Effector memory CD8-positive, alpha-beta T cell (primary cell): ENCODE results near the gene KCTD2.
A peak's percentile ranks its signal among the peaks of the same experiment; 100 is the strongest.
"Not testable (repeated sequence)": the region's sequence is repeated elsewhere in the genome, so short reads cannot be mapped to it uniquely, and the experiment has no call there.

Experiments used
- ATAC-seq: fragments of 150-1000 bp; cut with Tn5 transposase; replicated peaks from 2 replicates; pipeline ENCODE4 v1.10.0; 2021; ENCODE audit warnings: mild to moderate bottlenecking, moderate library complexity
- DNase-seq, 3 experiments: peaks; one replicate each; pipeline ENCODE4 v3.0.0; 2021
- H3K27ac Mint-ChIP-seq, 2 donors: one replicate each; pipeline ENCODE4 v1.8.0; 2022; ENCODE audit warnings: mild to moderate bottlenecking in 2 of 2, mixed read lengths in 2 of 2, moderate library complexity in 2 of 2
- H3K27me3 Mint-ChIP-seq, 2 donors: one replicate each; pipeline ENCODE4 v1.8.0; 2022; ENCODE audit warnings: mixed read lengths in 2 of 2
- H3K36me3 Mint-ChIP-seq: one replicate; pipeline ENCODE4 v1.8.0; 2022; ENCODE audit warnings: mild to moderate bottlenecking, moderate library complexity, mixed read lengths; ENCODE audit not compliant: insufficient read depth
- H3K4me1 Mint-ChIP-seq, 2 donors: one replicate each; pipeline ENCODE4 v1.8.0; 2022; ENCODE audit warnings: low read depth in 2 of 2, mixed read lengths in 2 of 2
- H3K4me3 Mint-ChIP-seq, 2 donors: one replicate each; pipeline ENCODE4 v1.8.0; 2022; ENCODE audit warnings: mild to moderate bottlenecking in 2 of 2, mixed read lengths in 2 of 2, moderate library complexity in 2 of 2
- H3K9me3 Mint-ChIP-seq, 2 donors: one replicate each; pipeline ENCODE4 v1.8.0; 2022; ENCODE audit warnings: mixed read lengths in 2 of 2

KCTD2 gene

DNA sequence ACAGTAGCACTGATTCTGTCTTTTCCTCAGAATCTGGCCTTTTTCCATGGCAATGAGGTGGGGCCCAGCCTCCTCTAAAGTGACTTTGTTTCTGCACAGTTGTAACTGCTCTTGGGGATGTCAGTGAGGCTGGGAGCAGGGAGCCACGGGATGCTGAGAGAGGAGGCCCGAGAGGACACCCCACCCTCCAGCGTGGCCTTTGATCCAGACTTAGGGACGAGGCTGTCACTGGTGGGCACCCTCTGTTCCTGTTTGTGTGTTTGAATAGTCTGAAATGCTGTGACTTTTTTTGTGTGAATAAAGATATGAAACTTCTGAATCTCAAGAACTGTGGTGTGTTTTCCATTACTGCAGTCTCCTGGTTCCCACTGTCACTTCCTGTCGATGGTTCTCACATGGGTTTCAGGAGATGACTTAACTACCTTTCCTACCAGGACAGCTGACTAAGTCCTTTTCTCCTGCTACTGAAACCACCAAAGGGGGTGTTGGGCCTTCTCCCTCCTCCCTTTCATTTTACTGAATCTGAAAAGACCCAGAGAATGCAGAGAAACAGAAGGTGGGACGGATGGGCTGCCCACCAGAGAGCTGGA lies 18.6 kb downstream of the KCTD2 start:
- Mint-ChIP-seq H3K4me1 (peaks cover 7 to 11% of the 10 kb centered on the region in 2 donors), H3K27me3 (no peaks in the 10 kb centered on the region), H3K27ac (no peak overlapping the region), H3K36me3 (peaks cover 31% of the 10 kb centered on the region), H3K9me3 (no peaks in the 10 kb centered on the region), H3K4me3 (no peak overlapping the region)
- DNase-seq (no peak), ATAC-seq (no peak)

DNA sequence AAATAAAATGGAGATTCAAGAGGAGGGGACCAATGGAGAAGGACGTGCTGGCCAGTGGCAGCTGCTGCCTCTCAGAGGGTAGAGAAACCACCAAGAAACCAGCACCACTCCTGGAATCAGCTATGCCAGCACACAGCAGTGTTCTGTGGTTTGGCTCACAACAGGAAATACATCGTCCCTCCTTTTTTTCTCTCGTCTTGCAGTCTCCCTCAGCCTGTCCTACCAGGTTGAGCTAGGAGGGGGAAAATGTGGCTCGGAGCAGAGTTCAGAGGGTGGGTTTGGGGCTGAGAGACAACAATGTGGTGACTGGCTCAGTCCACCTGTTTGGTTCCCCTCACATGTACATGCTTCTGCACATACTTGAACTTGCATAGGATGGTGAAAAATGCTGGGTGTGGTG lies 20.8 kb downstream of the KCTD2 start:
- Mint-ChIP-seq H3K27ac (peak overlapping the region; percentile 22 to 54), H3K9me3 (no peaks in the 10 kb centered on the region), H3K36me3 (peaks cover 14% of the 10 kb centered on the region), H3K4me3 (no peak overlapping the region), H3K27me3 (no peaks in the 10 kb centered on the region), H3K4me1 (peaks cover 7 to 11% of the 10 kb centered on the region in 2 donors)
- peak; percentile 43 for ATAC-seq
- DNase-seq, result no peak

DNA sequence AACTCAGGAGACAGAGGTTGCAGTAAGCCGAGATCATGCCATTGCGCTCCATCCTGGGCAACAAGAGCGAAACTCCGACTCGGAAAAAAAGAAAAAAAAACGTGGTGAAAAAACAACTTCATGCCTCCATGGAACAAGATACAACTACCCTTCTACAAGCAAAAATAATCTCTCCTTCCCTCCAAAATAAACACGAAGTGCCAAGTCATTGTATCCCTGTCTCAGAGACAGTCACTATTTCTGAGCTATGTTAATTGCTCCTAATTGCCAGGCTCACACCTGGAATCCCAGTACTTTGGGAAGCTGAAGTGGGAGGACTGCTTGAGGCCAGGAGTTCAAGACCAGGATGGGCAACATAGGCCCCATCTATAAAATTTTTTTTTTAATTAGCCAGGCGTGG lies 21.7 kb downstream of the KCTD2 start:
- no peak for DNase-seq
- ATAC-seq, result no peak
- Mint-ChIP-seq H3K4me1 (peaks cover 7 to 11% of the 10 kb centered on the region in 2 donors), H3K4me3 (no peak overlapping the region), H3K27ac (no peak overlapping the region), H3K9me3 (no peaks in the 10 kb centered on the region), H3K36me3 (peaks cover 6% of the 10 kb centered on the region), H3K27me3 (no peaks in the 10 kb centered on the region)

DNA sequence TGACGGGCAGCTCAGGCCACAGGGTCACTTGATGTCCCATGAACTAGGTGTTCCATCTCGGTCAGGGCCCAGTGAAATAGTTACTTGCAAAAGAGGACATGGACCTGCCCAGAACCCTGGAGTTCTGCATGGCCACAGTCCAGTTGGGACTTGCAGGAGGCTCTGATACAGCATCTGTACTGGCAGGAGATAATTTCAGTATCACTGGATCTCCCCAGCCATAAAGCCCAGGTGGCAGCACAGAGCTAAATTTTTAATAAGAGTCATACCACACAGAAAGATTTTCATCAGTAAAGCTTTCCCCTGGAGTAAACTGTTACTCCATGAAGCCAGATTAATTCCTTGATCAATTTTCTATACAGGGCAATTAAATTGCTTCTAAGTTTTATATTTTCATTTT lies 22.8 kb downstream of the KCTD2 start:
- H3K27ac Mint-ChIP-seq, result no peak overlapping the region
- no peaks in the 10 kb centered on the region for H3K27me3 Mint-ChIP-seq
- peaks cover 3% of the 10 kb centered on the region for H3K36me3 Mint-ChIP-seq
- H3K4me1 Mint-ChIP-seq, result peaks cover 7 to 9% of the 10 kb centered on the region in 2 donors
- H3K9me3 Mint-ChIP-seq, result no peaks in the 10 kb centered on the region
- ATAC-seq, result no peak
- no peak overlapping the region for H3K4me3 Mint-ChIP-seq
- DNase-seq, result no peak

DNA sequence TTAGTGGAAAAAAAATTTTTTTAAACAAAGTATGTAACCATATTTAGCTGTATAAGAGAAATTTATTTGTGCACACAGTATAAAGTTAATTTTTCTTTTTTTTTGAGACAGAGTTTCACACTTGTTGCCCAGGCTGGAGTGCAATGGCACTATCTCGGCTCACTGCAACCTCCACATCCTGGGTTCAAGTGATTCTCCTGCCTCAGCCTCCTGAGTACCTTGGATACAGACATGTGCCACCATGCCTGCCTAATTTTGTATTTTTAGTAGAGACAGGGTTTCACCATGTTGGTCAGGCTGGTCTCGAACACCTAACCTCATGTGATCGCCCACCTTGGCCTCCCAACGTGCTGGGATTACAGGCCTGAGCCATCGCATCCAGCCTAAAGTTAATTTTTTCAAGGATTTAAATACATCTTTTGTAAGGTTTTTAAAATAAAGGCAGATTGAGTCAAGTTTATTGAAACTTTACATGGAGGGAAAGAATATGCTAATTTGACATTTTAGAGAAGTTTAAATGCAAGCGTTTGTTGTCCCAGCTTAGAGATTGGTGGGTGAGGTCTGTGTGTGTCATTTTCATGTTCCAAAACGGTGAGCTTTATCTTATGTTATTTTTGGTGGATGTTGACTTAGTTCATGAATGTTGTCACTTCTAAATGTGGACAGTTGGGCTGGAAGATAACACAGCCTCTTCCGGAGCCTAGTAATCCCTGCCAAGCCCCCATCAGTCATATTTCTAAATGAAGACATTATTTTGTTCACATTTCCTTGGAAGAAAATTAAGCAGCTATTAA lies 24.6 kb downstream of the KCTD2 start:
- not testable (repeated sequence) for H3K4me1 Mint-ChIP-seq, H3K36me3 Mint-ChIP-seq, DNase-seq, ATAC-seq, H3K27me3 Mint-ChIP-seq, H3K4me3 Mint-ChIP-seq, H3K9me3 Mint-ChIP-seq, H3K27ac Mint-ChIP-seq

DNA sequence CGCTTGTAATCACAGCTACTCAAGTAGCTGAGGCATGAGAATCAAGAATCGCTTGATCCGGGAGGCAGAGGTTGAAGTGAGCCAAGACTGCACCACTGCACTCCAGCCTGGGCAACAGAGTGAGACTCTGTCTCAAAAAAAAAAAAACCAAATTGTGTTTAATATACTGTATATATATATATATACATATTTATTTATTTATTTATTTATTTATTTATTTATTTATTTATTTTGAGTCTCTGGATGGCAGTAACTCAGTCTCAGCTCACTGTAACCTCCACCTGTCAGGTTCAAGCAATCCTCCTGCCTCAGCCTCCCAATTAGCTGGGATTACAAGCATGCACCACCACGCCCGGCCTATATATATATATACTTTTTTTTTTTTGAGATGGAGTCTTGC lies 25.9 kb downstream of the KCTD2 start:
- ATAC-seq, H3K27me3 Mint-ChIP-seq: not testable (repeated sequence)

DNA sequence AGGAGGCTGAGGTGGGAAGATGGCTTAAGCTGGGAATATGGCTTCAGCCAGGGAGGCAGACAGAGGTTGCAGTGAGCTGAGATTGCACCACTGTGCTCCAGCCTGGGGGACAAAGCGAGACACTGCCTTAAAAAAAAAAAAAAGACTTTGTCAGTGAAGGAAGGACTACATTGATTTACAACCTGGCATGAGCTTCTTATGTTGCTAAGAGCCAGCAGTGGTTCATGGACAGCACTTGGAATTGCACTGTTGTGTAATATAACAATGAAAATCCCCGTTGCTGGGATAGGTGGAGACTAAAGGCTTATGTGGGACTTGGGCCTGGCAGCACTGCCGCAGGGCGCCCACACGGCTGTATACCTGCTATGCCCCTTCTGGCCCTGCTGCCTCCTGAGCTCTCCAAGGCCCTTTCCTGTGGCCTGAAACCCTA lies 26.6 kb downstream of the KCTD2 start:
- H3K36me3 Mint-ChIP-seq, result no peaks in the 10 kb centered on the region
- no peaks in the 10 kb centered on the region for H3K9me3 Mint-ChIP-seq
- no peak overlapping the region for H3K4me3 Mint-ChIP-seq
- no peak for DNase-seq
- H3K27ac Mint-ChIP-seq, result peak overlapping the region in 1 of 2 donors; percentile 13
- ATAC-seq, result no peak
- peaks cover 5 to 6% of the 10 kb centered on the region in 2 donors for H3K4me1 Mint-ChIP-seq
- H3K27me3 Mint-ChIP-seq, result no peaks in the 10 kb centered on the region

More for the DNA sequence above, 25.9 kb downstream of the KCTD2 start:
- H3K4me3 Mint-ChIP-seq, H3K36me3 Mint-ChIP-seq, H3K27ac Mint-ChIP-seq, H3K9me3 Mint-ChIP-seq, DNase-seq, H3K4me1 Mint-ChIP-seq: not testable (repeated sequence)

DNA sequence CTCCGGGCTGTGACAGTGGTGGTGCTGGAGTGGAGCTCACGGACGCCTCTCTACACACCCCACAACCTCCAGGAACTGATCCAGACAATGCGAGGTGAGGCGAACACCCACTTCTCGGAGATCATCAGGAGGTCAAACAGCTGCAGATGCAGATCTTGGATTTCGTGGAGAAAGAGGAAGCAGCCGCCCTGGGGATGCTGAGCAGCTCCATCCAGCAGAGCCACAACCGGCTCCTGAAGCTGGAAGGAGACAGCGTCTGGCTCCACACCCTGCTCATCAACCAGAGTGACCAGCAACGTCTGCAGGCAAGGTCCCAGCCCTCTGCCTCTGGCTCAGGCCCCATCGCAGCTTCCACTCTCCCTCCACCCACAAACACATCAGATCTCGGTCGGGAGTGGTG lies 27.5 kb downstream of the KCTD2 start:
- ATAC-seq, result no peak
- Mint-ChIP-seq H3K27ac (no peak overlapping the region), H3K4me3 (no peak overlapping the region), H3K9me3 (no peaks in the 10 kb centered on the region), H3K4me1 (peaks cover 5 to 6% of the 10 kb centered on the region in 2 donors), H3K27me3 (no peaks in the 10 kb centered on the region), H3K36me3 (no peaks in the 10 kb centered on the region)
- no peak for DNase-seq

DNA sequence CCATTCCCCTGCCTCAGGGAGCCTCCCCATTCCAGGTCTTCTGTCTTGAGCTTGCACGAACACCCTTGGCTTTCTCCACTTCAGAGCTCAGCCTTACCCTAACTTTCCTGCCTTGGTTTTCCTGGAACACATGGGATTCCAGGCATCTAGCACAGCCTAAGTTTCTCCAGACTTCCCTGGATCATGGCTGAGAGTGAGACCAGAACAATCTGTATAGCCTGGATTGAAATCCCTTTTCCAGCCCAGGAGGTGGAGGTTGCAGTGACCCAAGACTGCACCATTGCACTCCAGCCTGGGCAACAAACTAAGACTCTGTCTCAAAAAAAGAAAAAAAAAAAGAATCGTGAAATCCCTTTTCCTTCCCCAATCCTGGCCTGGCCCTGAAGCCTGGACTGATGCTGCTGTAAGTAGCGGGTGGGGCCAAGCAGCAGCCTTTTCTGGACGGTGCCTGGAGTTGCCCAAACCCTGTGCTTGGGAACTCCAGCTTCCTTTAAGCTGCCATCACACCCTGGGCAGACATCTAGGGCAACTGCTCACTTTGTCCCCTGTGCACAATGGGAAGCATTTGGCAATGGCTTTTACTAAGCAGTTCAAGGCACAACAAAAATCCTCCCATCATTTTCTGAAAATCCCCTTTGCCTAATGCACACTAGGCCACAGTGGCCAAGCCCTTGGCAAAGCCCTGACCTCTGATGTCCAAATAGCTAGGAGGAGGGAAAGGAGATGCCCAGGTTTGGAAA lies 28.7 kb downstream of the KCTD2 start:
- no peaks in the 10 kb centered on the region for H3K27me3 Mint-ChIP-seq
- H3K36me3 Mint-ChIP-seq, result peaks cover under 1% of the 10 kb centered on the region
- H3K4me1 Mint-ChIP-seq, result peaks cover 5 to 6% of the 10 kb centered on the region in 2 donors
- peak overlapping the region in 1 of 2 donors; percentile 20 for H3K27ac Mint-ChIP-seq
- no peak for ATAC-seq
- no peaks in the 10 kb centered on the region for H3K9me3 Mint-ChIP-seq
- no peak overlapping the region for H3K4me3 Mint-ChIP-seq
- no peak for DNase-seq

DNA sequence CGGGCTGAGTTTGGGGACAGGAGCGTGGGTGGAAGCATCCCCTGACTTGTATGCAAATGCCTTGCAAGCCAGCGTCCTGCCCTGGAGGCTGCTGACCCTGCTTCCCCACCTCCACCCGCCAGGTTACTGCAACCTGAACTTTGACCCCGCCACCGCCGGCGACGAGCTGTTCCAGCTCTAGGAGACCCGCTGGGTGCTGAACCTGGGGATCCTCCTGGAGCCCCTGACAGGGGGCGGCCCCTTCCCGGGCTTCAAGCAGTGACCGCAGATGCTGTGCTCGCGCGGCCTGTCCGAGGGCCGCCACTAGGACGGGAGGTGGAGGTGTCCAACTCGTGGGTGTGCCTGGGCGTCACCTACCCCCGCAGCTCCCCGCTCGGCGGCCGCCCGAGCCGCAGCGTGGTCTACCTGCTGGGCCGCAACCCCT lies 30.1 kb downstream of the KCTD2 start:
- ATAC-seq (no peak), DNase-seq (no peak)
- Mint-ChIP-seq H3K4me1 (peaks cover 5 to 6% of the 10 kb centered on the region in 2 donors), H3K4me3 (peak overlapping the region; percentile 74 to 81), H3K36me3 (peaks cover 2% of the 10 kb centered on the region), H3K27me3 (peaks cover 0 to 6% of the 10 kb centered on the region in 2 donors), H3K27ac (peak overlapping the region; percentile 49 to 54), H3K9me3 (no peaks in the 10 kb centered on the region)

DNA sequence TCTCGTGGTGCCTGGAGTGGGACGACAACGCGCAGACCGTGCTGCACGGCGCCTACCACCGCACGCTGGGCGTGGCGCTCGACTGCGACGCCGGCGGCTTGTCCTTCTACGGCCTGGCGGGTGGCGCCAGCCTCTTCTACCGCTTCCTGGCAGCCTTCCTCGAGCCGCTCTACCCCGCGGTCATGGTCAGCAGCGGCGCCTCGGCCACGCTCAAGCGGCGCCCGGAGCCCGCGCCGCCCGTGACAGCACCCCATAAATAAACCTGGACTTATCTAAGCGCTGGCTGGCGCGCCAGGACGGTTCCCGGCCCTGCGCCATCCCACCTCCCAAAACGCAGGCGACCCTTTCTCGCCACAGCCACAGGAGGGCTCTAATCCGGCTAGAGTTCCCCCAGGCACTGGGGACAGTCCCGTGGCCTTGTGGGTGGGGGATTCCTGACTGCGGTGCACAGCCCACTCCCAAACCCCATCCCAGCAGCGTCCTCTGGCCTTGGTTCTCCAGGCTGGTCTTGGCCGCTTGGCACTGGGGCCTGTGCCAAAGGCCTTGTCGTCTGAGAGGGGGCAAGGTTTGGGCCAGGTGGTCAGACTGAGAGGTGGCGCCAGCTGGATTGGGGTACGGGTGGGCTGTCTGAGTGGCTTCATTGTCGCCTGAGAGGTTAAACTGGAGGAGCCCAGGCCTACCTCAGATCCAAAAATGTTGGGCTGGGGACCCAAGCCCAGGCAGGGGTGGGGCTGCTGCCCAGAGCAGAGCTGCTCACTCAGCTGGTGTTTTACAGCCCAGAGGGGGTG lies 30.7 kb downstream of the KCTD2 start:
- H3K27ac Mint-ChIP-seq, result peak overlapping the region; percentile 49 to 54
- peaks cover 5 to 6% of the 10 kb centered on the region in 2 donors for H3K4me1 Mint-ChIP-seq
- H3K9me3 Mint-ChIP-seq, result no peaks in the 10 kb centered on the region
- peaks cover 0 to 12% of the 10 kb centered on the region in 2 donors for H3K27me3 Mint-ChIP-seq
- ATAC-seq (peak; percentile 90), DNase-seq (peak; percentile 17 to 41 (median 31))
- peak overlapping the region; percentile 74 to 81 for H3K4me3 Mint-ChIP-seq
- peaks cover 2% of the 10 kb centered on the region for H3K36me3 Mint-ChIP-seq

DNA sequence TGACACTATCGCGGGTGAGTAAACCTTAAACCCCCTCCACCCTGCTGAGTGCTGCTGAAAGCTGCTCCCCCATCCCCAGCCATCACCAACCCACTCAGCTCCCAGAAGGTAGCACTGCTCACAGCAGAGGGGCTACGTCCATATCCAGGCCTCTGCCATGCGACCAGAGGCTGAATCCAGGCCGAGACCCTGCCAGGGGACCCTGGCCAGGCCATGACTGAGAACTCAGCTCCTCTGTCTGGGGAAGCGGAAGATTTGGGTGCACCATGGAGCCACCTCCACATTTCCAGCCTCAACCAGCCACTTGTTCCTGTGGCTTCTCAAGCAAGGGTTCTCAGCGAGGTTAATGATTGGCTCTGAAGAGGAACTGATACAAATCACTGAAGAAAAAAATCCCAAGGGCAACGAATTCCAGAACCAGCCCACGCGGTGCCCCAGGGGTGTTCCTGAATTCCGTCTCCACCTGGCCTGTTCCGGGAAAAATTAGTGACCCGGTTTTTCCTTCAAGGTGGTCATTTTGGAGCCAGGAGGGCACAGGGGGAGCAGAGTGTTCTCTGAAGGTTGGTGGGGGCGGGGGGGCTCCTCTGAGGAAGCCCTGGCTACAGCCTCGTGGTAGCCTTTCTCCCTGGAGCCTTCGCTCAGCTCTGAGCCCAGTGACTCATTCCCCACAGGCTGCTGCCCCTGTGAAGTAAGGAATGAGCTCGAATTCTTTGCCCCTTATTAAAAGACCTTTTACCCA lies 31.4 kb downstream of the KCTD2 start:
- Mint-ChIP-seq H3K27me3 (peaks cover 0 to 16% of the 10 kb centered on the region in 2 donors), H3K4me1 (peaks cover 5 to 6% of the 10 kb centered on the region in 2 donors), H3K4me3 (peak overlapping the region in 1 of 2 donors; percentile 81), H3K36me3 (peaks cover 2% of the 10 kb centered on the region), H3K9me3 (no peaks in the 10 kb centered on the region), H3K27ac (peak overlapping the region in 1 of 2 donors; percentile 29)
- ATAC-seq (no peak), DNase-seq (no peak)
